Activated CD8-positive, alpha-beta T cell treated with anti-CD3 and anti-CD28 coated beads for 36 hours (primary cell): ENCODE results near the gene CNTNAP1. TPM values are rescaled to one million over a fixed set of nuclear protein-coding genes. Genes with fewer than 3 reads are reported as not detected.

Experiments used
- ATAC-seq: fragments of 200-7000 bp; cut with Tn5 transposase; one replicate; pipeline ENCODE4 v1.10.0; 2021; ENCODE audit warnings: mild to moderate bottlenecking, moderate library complexity
- CTCF ChIA-PET: fragments of 350-600 bp; sonication (Branson Sonifier 250); formaldehyde crosslinking; loops from one replicate; lab custom pipeline; 2021; ENCODE audit warnings: antibody characterized with exemption; lab: Charles Lee
- POLR2A ChIA-PET: fragments of 350-600 bp; sonication (Branson Sonifier 250); formaldehyde crosslinking; loops from one replicate; lab custom pipeline; 2021; ENCODE audit warnings: antibody characterized with exemption; lab: Charles Lee
- DNase-seq: peaks from one replicate; pipeline ENCODE4 v3.0.0-alpha.2; 2020
- H3K27ac Mint-ChIP-seq: one replicate; pipeline ENCODE4 v1.8.0; 2021; ENCODE audit warnings: mild to moderate bottlenecking, mixed read lengths
- H3K27me3 Mint-ChIP-seq: one replicate; pipeline ENCODE4 v1.8.0; 2021; ENCODE audit warnings: mixed read lengths
- H3K36me3 Mint-ChIP-seq: one replicate; pipeline ENCODE4 v1.8.0; 2021; ENCODE audit warnings: low read depth, mixed read lengths
- H3K4me1 Mint-ChIP-seq: one replicate; pipeline ENCODE4 v1.8.0; 2021; ENCODE audit warnings: low read depth, mixed read lengths
- H3K4me3 Mint-ChIP-seq: one replicate; pipeline ENCODE4 v1.8.0; 2021; ENCODE audit warnings: mild to moderate bottlenecking, moderate library complexity, mixed read lengths
- H3K9me3 Mint-ChIP-seq: one replicate; pipeline ENCODE4 v1.8.0; 2021; ENCODE audit warnings: mixed read lengths
- CTCF ChIP-seq: fragments of 200-600 bp; IDR thresholded peaks from one replicate; pipeline ENCODE4 v1.8.0; 2022; ENCODE audit warnings: antibody characterized with exemption, mild to moderate bottlenecking
- intact Hi-C: fragments of 100-400 bp; cut with micrococcal nuclease; formaldehyde crosslinking; loops from one replicate; pipeline ENCODE4 v1.10.0; 2022
- total RNA-seq, 2 experiments: library from RNA; stranded (reverse); gene quantifications; one replicate each; pipeline ENCODE4 v1.2.3, GENCODE V29; 2021

Gene CNTNAP1
- total RNA-seq, 2 experiments from 2014 or later, result 0.13 to 0.25 TPM

GRCh38 chr17:42691021-42691545 is 8.8 kb downstream of the CNTNAP1 start:
- H3K27me3 Mint-ChIP-seq, result no peaks in the 10 kb centered on the region
- no peak overlapping the region for H3K27ac Mint-ChIP-seq
- no peaks in the 10 kb centered on the region for H3K4me1 Mint-ChIP-seq
- H3K9me3 Mint-ChIP-seq, result no peaks in the 10 kb centered on the region
- H3K36me3 Mint-ChIP-seq, result peaks cover 5% of the 10 kb centered on the region
- H3K4me3 Mint-ChIP-seq, result no peak overlapping the region
- ATAC-seq, result no peak
- intact Hi-C loops, result no loop called here
- DNase-seq, result no peak
- no peak for TF ChIP-seq CTCF
- POLR2A ChIA-PET, result no interaction called here
- CTCF ChIA-PET, result interaction anchor here (1.6 kb wide), 1 partner anchor 73 kb away, joined by 6 read pairs; no protein-coding TSS in a partner anchor

- H3K9me3 Mint-ChIP-seq, result no peaks in the 10 kb centered on the region
- POLR2A ChIA-PET, result interaction anchor here (1.5 to 1.7 kb wide), 2 partner anchors 9 to 14 kb away, joined by 5 to 7 read pairs; no protein-coding TSS in a partner anchor
- peaks cover 5% of the 10 kb centered on the region for H3K36me3 Mint-ChIP-seq
- CTCF ChIA-PET, result no interaction called here
- H3K4me3 Mint-ChIP-seq, result no peak overlapping the region
- no peaks in the 10 kb centered on the region for H3K4me1 Mint-ChIP-seq
- ATAC-seq, result no peak
- TF ChIP-seq CTCF, result no peak
- H3K27me3 Mint-ChIP-seq, result no peaks in the 10 kb centered on the region
- DNase-seq, result no peak
- H3K27ac Mint-ChIP-seq, result no peak overlapping the region
- intact Hi-C loops, result no loop called here
Measured at GRCh38 chr17:42692489-42692888, 10.2 kb downstream of the CNTNAP1 start.

- intact Hi-C loops, result no loop called here
- H3K27me3 Mint-ChIP-seq, result no peaks in the 10 kb centered on the region
- H3K4me1 Mint-ChIP-seq, result no peaks in the 10 kb centered on the region
- H3K36me3 Mint-ChIP-seq, result peaks cover 5% of the 10 kb centered on the region
- no peak overlapping the region for H3K4me3 Mint-ChIP-seq
- ChIA-PET CTCF (interaction anchor here (0.9 kb wide), 1 partner anchor 69 kb away, joined by 3 read pairs; no protein-coding TSS in a partner anchor), POLR2A (interaction anchor here (0.5 kb wide), 1 partner anchor 13 kb away, joined by 3 read pairs; no protein-coding TSS in a partner anchor)
- TF ChIP-seq CTCF, result no peak
- H3K27ac Mint-ChIP-seq, result no peak overlapping the region
- DNase-seq (no peak), ATAC-seq (no peak)
- no peaks in the 10 kb centered on the region for H3K9me3 Mint-ChIP-seq
Measured at GRCh38 chr17:42694524-42694923, 12.2 kb downstream of the CNTNAP1 start.

- Mint-ChIP-seq H3K9me3 (no peaks in the 10 kb centered on the region), H3K4me1 (no peaks in the 10 kb centered on the region), H3K4me3 (no peak overlapping the region), H3K27me3 (no peaks in the 10 kb centered on the region), H3K27ac (no peak overlapping the region), H3K36me3 (peaks cover 6% of the 10 kb centered on the region)
- ChIA-PET POLR2A (no interaction called here), CTCF (interaction anchor here (1.4 kb wide), 1 partner anchor 13 kb away, joined by 3 read pairs; no protein-coding TSS in a partner anchor)
- ATAC-seq, result no peak
- TF ChIP-seq CTCF, result no peak
- intact Hi-C loops, result no loop called here
- no peak for DNase-seq
Measured at GRCh38 chr17:42695500-42695899, 13.2 kb downstream of the CNTNAP1 start.

- DNase-seq, result no peak
- POLR2A ChIA-PET, result interaction anchor here (1.1 to 1.2 kb wide), 2 partner anchors 13 to 124 kb away, joined by 3 read pairs; no protein-coding TSS in a partner anchor
- Mint-ChIP-seq H3K4me3 (no peak overlapping the region), H3K9me3 (no peaks in the 10 kb centered on the region), H3K4me1 (no peaks in the 10 kb centered on the region), H3K27ac (no peak overlapping the region), H3K36me3 (peaks cover 17% of the 10 kb centered on the region), H3K27me3 (no peaks in the 10 kb centered on the region)
- CTCF ChIA-PET, result interaction anchor here (0.6 to 2.4 kb wide), 3 partner anchors 17 to 631 kb away, joined by 3 to 9 read pairs (median 3); no protein-coding TSS in a partner anchor
- no peak for TF ChIP-seq CTCF
- intact Hi-C loops, result no loop called here
- no peak for ATAC-seq
Measured at GRCh38 chr17:42697108-42697811, 14.9 kb downstream of the CNTNAP1 start.
